ENCODE measurements around the gene KCTD8.

GRCh38 chr4:44186850-44187246 is 261.8 kb downstream of the KCTD8 start:
- TF ChIP-seq, protein P1, sequence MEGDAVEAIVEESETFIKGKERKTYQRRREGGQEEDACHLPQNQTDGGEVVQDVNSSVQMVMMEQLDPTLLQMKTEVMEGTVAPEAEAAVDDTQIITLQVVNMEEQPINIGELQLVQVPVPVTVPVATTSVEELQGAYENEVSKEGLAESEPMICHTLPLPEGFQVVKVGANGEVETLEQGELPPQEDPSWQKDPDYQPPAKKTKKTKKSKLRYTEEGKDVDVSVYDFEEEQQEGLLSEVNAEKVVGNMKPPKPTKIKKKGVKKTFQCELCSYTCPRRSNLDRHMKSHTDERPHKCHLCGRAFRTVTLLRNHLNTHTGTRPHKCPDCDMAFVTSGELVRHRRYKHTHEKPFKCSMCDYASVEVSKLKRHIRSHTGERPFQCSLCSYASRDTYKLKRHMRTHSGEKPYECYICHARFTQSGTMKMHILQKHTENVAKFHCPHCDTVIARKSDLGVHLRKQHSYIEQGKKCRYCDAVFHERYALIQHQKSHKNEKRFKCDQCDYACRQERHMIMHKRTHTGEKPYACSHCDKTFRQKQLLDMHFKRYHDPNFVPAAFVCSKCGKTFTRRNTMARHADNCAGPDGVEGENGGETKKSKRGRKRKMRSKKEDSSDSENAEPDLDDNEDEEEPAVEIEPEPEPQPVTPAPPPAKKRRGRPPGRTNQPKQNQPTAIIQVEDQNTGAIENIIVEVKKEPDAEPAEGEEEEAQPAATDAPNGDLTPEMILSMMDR (IDR thresholded peaks at IDR 0.05): no peak
- no peak for TF ChIP-seq ZFX (IDR thresholded peaks at IDR 0.05; ENCODE audit: borderline replicate concordance)
